ENCODE results near the gene CEP164. TPM values are rescaled to one million over a fixed set of nuclear protein-coding genes. Genes with fewer than 3 reads are reported as not detected.

Gene CEP164
- total and polyA plus RNA-seq, 2 of the 8 experiments (the other 6 are each of a cell fraction or from before 2014, with no cell fraction given) = 8.4 to 20.8 TPM

GRCh38 chr11:117435326-117435725, 107.7 kb downstream of the CEP164 start:
- Histone ChIP-seq H3K4ac (replicated peaks; ENCODE audit: insufficient read length, low read depth, low read length) (no peak overlapping the region), H4K20me1 (replicated peaks in 1 of 2; ENCODE audit: control insufficient read depth in 1 of 2, insufficient read depth in 2 of 2, low read length in 2 of 2) (no peaks in the 10 kb centered on the region), H3K27ac (ENCODE audit: low read depth, low read length) (no peak overlapping the region), H3K9ac (replicated peaks in 1 of 4; ENCODE audit: extremely low read depth in 1 of 4, low read depth in 3 of 4, low read length in 3 of 4) (no peak overlapping the region), H2BK15ac (ENCODE audit: low read length) (no peak overlapping the region), H3K79me1 (ENCODE audit: low read depth, low read length) (no peaks in the 10 kb centered on the region), H3K4me2 (ENCODE audit: insufficient read depth in 1 of 2, low read depth in 2 of 2, low read length in 2 of 2) (no peak overlapping the region), H3K23ac (ENCODE audit: insufficient read length) (no peak overlapping the region), H2BK120ac (replicated peaks; ENCODE audit: low read depth, low read length) (no peak overlapping the region), H2BK20ac (ENCODE audit: low read length) (no peak overlapping the region), H3K36me3 (ENCODE audit: control insufficient read depth in 2 of 4, insufficient read depth in 4 of 4, low read length in 3 of 4) (no peaks in the 10 kb centered on the region), H3K14ac (ENCODE audit: insufficient read length) (no peak overlapping the region), H2AFZ (ENCODE audit: low read length) (no peak overlapping the region), H2BK12ac (ENCODE audit: low read depth, low read length) (no peak overlapping the region), H3K9me3 (ENCODE audit: insufficient read depth in 2 of 2, low read depth in 1 of 2, low read length in 1 of 2) (no peaks in the 10 kb centered on the region), H4K5ac (ENCODE audit: insufficient read length, low read depth, low read length) (no peak overlapping the region), H2BK5ac (ENCODE audit: low read depth, low read length) (no peak overlapping the region), H3K4me3 (ENCODE audit: extremely low read depth in 1 of 4, insufficient read depth in 2 of 4, low read depth in 3 of 4, low read length in 4 of 4) (no peak overlapping the region), H2AK5ac (ENCODE audit: low read depth, low read length) (no peak overlapping the region), H3K4me1 (replicated peaks in 1 of 4; ENCODE audit: control insufficient read depth in 3 of 4, insufficient read depth in 4 of 4, low read length in 3 of 4) (peaks cover 0 to 8% (median 2%) of the 10 kb centered on the region in 4 experiments; a peak in 4 of 7 replicates), H3K27me3 (replicated peaks in 1 of 4; ENCODE audit: control insufficient read depth in 3 of 4, extremely low read depth in 1 of 4, insufficient read depth in 3 of 4, low read length in 3 of 4) (no peaks in the 10 kb centered on the region), H3K79me2 (ENCODE audit: control insufficient read depth in 1 of 2, insufficient read depth in 2 of 2, low read length in 2 of 2) (no peaks in the 10 kb centered on the region), H3K23me2 (ENCODE audit: low read depth, low read length) (peaks cover 8% of the 10 kb centered on the region), H4K8ac (ENCODE audit: extremely low read depth, insufficient read depth, low read length) (no peak overlapping the region), H4K91ac (replicated peaks; ENCODE audit: insufficient read length, low read length) (no peak overlapping the region), H3K56ac (replicated peaks; ENCODE audit: insufficient read length, low read depth, low read length) (no peak overlapping the region), H3K18ac (ENCODE audit: extremely low read depth, low read length) (no peak overlapping the region)
- WGBS, 2 experiments (ENCODE audit: extremely low coverage in 1 of 2, insufficient coverage in 1 of 2, insufficient read length in 1 of 2, insufficient replicate concordance in 2 of 2, low coverage in 1 of 2, low lambda C conversion rate in 2 of 2, missing lambda C conversion rate in 1 of 2) = 96% methylated on average over 6 of the region's 6 CpGs; no CpG with 5 or more reads in 1 of the 2 experiments
- CTCF ChIA-PET (ENCODE audit: partially characterized antibody) = interaction anchor here (1.2 kb wide), 1 partner anchor 9 kb away, joined by 7 read pairs; no protein-coding TSS in a partner anchor
- DNase-seq (ENCODE audit: low read depth in 1 of 2, low spot score in 2 of 2) = no peak
- POLR2A ChIA-PET (ENCODE audit: partially characterized antibody) = no interaction called here
- FAIRE-seq = no peak
- TF ChIP-seq SP4 (IDR thresholded peaks at IDR 0.05; ENCODE audit: low read length) = no peak
- TF ChIP-seq SRF (IDR thresholded peaks at IDR 0.05; ENCODE audit: low read depth, low read length) = no peak
- TF ChIP-seq RBBP5 (IDR thresholded peaks at IDR 0.05; ENCODE audit: borderline replicate concordance, low read depth, low read length) = no peak
